CD4-positive, alpha-beta T cell treated with Interleukin-15 for 1 hour (primary cell): ENCODE data around the gene SLC22A15.
"Not testable (repeated sequence)": the region's sequence is repeated elsewhere in the genome, so short reads cannot be mapped to it uniquely, and the experiment has no call there.

Experiments used
- DNase-seq: peaks from one replicate; pipeline ENCODE4 v3.0.0-alpha.2; 2020

The SLC22A15 gene

DNA sequence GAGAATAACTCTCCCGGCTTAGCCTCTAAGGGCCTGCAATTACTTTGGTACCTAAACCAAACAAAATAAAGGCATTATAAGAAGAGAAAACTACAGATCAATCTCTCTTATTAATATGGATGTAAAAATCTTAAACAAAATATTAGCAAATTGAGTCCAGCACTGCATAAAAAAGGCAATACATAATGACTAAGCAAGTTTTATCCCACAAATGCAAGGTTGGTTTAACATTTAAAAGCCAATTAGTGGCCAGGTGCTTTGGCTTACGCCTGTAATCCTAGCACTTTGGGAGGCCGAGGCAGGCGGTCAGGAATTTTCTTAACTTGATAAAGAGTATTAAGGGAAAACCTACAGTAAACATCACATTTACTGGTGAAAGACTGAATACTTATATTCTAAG is 67.8 kb downstream of the SLC22A15 start:
- DNase-seq, result no peak

DNA sequence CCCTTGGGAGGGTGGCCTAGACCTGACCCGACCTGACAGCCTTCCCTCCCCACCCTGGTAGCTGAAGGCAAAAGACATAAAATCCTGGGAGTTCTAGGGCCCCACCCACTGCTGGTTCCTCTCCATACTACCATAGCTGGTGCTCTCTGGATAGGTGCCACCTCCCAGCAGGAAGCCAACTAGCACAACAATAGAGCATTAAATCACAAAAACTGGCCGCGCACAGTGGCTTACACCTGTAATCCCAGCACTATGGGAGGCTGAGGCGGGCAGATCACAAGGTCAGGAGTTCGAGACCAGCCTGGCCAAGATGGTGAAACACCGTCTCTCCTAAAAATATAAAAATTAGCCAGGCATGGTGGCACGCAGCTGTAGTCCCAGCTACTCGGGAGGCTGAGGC is 70.6 kb downstream of the SLC22A15 start:
- DNase-seq, result not testable (repeated sequence)

DNA sequence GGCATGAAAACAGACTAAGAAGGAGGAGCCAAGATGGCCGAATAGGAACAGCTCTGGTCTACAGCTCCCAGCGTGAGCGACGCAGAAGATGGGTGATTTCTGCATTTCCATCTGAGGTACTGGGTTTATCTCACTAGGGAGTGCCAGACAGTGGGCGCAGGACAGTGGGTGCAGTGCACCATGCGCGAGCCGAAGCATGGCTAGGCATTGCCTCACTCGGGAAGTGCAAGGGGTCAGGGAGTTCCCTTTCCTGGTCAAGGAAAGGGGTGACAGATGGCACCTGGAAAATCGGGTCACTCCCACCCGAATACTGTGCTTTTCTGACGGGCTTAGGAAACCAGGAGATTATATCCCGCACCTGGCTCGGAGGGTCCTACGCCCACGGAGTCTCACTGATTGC is 75.6 kb downstream of the SLC22A15 start:
- DNase-seq, result not testable (repeated sequence)

- DNase-seq, result no peak
Observed at GRCh38 chr1:116062201-116062600, 85.9 kb downstream of the SLC22A15 start.

GRCh38 chr1:116064616-116065015 is 88.3 kb downstream of the SLC22A15 start:
- DNase-seq, result no peak

GRCh38 chr1:116066868-116067565 is 90.7 kb downstream of the SLC22A15 start:
- DNase-seq, result no peak

DNA sequence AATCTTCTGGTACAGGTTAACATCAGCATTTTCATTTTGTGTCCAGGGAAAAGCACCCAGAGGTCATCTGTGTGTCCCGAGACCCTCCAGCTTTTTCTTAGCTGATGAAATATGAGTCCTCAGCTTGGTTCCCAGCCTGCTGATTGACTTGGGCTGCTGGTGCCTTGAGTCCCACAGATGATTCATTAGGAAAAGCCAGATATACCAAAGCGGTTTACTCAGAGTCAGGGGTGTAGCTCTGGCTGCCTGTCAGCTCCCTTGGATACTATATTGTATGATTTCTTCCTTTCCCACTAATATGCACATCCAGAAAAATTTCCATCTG is 91.2 kb downstream of the SLC22A15 start:
- DNase-seq, result no peak

GRCh38 chr1:116075575-116075974 is 99.3 kb downstream of the SLC22A15 start:
- no peak for DNase-seq

GRCh38 chr1:116075990-116076389 is 99.7 kb downstream of the SLC22A15 start:
- DNase-seq, result no peak

DNA sequence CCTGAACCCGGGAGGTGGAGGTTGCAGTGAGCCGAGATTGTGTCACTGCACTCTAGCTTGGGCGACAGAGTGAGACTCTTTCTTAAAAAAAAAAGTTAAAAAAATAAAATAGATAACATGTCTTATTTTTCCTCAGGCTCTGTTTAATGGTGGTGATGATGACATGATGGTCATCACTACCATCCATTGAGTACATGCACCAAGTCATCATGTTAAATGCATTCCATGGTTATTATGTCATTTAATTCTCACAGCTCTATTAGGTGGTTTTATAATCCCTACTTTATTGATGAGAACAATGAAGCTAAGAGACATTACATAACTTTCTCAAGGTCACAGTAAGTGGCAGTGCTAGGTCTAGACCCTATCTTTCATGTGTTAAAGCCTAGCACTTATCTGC is 100.5 kb downstream of the SLC22A15 start:
- DNase-seq, result no peak

DNA sequence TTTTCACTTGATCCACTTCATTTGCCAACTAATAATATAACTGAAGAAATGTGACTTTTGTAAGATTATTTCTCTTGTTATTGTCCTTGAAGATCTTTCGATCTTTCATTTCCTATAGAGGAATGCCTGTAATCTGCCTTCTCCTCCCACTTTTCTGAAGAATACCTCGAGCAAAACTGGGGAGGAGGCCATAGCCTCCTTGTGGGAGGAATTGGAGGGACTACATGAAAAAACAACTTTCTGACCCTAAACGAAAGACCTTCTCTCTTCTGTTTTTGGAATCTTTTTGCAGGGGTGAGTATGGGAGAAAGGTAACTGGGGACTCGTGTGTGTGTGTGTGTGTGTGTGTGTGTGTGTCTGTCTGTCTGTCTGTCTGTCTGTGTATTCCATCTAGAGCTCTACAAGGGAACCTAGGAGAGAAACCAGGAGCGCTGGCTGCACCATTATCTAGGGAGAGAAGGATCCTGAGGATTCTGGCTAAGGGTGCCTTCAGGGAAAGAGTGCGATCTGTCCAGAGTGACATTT is 102.4 kb downstream of the SLC22A15 start:
- DNase-seq, result no peak

- DNase-seq, result no peak
Observed at GRCh38 chr1:116087628-116088027, 111.3 kb downstream of the SLC22A15 start.

GRCh38 chr1:116089870-116090269 is 113.6 kb downstream of the SLC22A15 start:
- DNase-seq, result no peak

DNA sequence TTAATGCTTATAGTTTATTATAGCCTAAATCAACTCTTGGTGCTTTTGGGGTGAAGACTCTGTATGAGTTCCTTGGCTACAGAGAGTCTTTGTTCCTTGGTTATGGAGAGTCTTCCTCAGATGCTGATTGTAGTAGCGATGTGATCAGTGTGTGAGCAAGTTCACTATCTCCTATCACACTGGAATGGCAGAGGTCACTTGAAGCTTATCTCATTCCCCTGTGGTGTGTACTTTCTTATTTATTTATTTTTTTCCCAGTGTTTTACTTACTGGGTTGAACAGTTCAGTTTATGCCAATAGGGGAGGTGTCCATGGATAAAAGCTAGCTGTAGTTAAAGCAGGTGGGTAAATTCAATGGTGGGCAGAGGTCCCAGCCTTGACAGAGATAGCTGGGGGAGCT is 114.8 kb downstream of the SLC22A15 start:
- DNase-seq, result no peak

- DNase-seq, result no peak
Observed at GRCh38 chr1:116092752-116093489, 116.6 kb downstream of the SLC22A15 start.

DNA sequence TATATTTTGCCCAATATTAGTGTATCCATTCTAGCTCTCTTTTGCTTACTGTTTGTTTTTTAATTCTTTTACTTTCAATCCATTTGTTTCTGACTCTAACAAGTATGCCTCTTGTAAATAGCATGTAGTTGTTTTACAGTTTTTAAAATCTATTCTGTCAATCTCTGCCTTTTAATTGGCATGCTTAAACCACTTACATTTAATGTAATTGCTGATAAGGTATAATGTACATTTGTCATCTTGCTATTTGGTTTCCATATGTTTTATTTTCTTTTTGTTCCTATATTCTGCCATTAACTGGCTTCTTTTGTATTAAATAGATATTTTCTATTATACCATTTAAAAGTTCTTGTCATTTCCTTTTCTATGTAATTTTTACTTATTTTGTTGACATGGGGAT is 118.7 kb downstream of the SLC22A15 start:
- no peak for DNase-seq

DNA sequence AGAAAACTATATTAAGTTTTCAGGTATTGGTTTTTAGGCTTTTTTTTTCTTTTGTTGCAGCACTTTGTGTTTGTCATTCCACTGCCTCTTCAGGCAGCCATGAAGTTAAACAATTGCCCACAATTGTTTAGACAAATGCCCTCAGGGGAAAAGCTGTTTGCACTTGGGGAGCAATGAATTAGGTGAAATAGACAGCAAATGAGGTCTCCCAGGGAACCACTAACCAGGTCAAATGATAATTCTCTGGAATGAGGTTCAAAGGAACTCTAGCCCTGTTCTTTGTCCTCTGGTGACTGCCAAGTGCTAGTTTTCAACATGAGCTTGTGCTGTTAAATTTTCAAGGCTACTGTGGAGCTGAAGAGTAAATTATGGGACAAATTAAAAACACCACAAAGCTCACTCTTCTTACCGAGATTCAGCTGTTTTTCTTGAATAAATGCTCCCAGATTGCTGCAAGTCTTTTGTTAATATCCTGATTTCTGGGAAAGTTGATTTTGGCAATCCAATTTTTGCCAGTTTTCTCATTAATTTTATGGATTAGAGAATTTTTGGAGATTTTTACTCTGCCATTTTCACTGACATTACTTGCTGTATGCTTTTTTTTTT is 119.8 kb downstream of the SLC22A15 start:
- no peak for DNase-seq

- DNase-seq, result no peak
Observed at GRCh38 chr1:116097626-116098025, 121.3 kb downstream of the SLC22A15 start.

DNA sequence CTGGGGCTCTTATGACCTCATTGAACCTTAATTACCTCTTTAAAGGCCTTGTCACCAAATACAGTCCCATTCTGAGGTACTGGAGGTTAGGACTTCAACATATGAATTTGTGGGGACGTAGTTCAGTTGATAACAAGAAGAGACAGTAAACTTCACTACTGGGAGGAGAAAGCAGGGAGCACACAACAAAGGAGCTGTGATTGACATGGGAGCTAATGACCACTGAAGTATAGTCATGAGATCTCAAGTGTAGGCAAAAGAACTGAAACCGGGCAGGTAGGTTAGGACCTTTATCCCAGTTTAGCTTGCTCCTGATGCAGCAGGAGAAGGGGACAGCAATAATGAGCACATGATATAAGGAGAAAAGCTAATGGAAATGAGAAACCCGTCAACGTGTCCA is 123.1 kb downstream of the SLC22A15 start:
- DNase-seq, result no peak

DNA sequence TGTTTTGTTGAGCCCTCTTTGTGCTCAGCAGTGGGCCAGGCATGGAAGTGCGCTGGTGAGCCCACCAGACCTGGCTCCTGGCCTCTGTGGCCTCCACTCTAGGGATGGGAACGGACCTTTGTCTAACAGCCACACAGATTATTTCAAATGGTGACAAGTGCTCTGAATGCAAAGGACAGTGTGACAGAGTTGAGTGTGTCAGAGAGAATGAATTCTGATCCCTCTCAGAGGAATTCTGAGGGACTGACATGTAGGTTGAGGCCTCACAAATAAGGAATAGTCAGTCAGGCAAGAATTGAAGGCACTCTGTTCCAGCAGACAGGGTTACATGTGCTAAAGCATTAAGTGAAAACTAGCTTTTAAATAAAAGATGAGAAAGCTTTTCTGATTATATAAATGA is 123.6 kb downstream of the SLC22A15 start:
- no peak for DNase-seq

DNA sequence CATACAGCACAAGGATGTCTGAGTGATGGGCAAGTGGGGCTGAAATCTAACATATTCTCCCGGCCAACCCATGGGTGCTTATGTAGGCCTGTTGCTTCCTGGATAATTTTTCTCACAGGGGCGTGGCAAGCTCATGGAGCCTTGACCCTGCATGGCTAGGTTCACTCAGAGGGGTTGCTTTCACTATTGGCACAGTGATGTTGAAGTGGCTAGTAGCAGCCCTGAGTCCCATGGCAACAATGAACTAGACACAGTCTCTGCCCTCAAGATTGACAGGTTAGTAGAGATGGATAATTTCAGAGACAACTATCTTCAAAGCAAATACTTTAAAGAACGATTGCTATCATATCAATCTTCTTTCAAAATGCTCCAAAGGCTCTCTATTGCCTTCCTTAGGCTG is 128.4 kb downstream of the SLC22A15 start:
- DNase-seq, result no peak

DNA sequence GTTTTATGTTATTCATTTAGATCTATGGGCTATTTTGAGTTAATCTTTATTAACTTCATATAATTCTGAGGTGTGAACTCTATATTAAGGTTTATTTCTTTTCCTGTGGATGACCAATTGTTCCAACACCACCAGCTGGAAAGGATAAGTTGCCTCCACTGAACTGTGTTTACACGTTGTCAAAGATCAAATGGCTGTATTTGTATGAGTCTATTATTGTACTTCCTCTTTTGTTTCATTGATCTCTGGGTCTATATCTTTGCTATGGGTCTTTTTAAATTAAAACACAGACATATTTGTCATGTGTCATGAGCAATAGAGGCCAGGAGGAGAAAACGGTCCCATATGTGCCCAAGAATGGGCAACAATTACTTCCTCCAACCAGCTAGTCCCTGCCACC is 129.7 kb downstream of the SLC22A15 start:
- no peak for DNase-seq

GRCh38 chr1:116106646-116107045 is 130.3 kb downstream of the SLC22A15 start:
- no peak for DNase-seq

DNA sequence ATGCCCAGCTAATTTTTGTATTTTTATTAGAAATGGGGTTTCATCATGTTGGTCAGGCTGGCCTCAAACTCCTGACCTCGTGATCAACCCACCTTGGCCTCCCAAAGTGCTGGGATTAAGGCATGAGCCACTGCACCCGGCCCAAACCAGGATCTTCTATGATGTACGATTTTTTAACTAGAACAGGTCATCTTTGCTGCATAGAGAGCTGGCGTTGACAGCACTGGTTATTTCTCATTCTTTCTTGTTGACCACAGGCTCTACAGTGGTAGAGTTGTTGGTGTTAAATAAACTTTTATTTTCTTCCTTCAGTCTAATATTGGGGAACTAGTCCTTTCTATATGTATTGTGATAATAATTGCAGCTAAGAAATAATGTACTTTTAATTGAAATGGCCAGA is 131.1 kb downstream of the SLC22A15 start:
- DNase-seq, result no peak
